Measurements from ENCODE around the gene PRL.

The PRL gene

GRCh38 chr6:22239261-22239921 is 57.4 kb downstream of the PRL start:
- DNase-seq (ENCODE audit: low read depth, low spot score) = no peak
- no peak overlapping the region for H3K4me3 ChIP-seq (ENCODE audit: low read length)

- no peak for DNase-seq (ENCODE audit: low read depth, low spot score)
- no peak overlapping the region for H3K4me3 ChIP-seq (ENCODE audit: low read length)
Measured at GRCh38 chr6:22238861-22239260, 58.0 kb downstream of the PRL start.

GRCh38 chr6:22237526-22237925 is 59.3 kb downstream of the PRL start:
- H3K4me3 ChIP-seq (ENCODE audit: low read length) = no peak overlapping the region
- DNase-seq (ENCODE audit: low read depth, low spot score) = no peak
